NCI-H2227 (cell line): ENCODE data around the gene ZNF470.

Experiments
- DNase-seq: peaks from one replicate; lab custom pipeline; 2025; ENCODE audit not compliant: unreplicated experiment; lab: John Stamatoyannopoulos, UW

Gene ZNF470

DNA sequence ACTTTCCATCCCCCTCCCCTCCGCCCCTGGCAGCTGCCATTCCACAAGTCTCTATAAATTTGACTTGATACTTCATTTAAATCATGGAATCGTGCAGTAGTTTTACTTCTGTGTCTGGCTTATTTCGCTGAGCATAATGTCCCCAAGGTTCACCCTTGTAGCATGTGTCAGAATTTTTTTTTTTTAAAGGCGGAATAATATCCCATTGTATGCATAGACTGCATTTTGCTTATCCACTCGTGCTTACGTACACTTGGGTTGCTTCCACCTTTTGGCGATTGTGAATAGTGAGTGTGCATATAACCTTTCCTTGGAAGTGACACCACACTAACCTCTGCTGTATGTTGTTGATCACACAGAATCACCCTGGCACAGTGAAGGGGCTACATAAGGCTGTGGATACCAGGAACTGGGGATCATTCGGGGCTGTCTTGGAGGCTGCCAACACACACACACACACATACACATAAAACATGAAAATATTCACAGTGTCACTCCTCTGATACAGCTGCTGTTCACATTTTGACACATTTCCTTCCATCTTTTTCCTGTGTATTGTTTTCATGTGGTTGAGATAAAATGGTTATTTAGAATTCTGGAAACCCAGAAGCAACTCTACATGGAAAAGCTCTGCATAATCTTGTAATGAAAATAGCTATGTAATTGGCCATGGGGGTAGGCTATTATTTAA, 41.2 kb downstream of the ZNF470 start:
- no peak for DNase-seq

DNA sequence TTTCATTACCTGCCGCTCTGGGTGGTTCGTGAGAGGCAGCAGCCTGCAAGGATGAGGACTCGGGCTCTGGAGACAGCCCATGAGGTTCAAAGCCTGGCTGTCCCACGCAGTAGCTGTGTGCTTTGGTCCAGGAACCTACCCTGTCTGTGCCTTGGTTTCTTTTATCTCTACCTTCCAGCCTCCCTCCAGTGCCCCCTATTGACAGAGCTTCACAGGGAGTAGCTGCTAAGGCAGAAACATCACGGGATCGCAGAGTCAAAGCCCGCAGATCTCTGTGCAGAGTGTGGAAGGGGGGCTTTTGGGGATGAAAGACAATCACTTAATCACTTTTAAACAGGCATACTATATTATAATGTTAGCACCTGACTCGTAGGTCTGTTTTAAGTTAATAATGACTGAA, 44.0 kb downstream of the ZNF470 start:
- no peak for DNase-seq

DNA sequence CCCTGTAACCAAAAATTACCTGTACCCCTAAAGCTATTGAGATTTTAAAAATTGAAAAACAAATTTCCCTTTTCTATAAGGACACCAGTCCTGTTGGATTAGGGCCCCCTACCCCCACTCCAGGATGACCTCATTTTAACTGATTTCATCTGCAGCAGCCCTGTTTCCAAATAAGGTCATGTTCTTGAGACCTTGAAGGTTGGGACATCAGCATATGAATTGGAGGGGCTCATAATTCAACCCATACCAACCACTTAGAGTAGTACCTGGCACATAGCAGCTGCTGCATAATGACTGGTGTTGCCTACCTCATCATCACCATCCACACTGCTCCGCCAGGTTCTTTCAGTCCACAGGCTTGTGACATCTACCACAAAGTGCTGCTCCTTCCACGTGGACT, 45.5 kb downstream of the ZNF470 start:
- no peak for DNase-seq

DNA sequence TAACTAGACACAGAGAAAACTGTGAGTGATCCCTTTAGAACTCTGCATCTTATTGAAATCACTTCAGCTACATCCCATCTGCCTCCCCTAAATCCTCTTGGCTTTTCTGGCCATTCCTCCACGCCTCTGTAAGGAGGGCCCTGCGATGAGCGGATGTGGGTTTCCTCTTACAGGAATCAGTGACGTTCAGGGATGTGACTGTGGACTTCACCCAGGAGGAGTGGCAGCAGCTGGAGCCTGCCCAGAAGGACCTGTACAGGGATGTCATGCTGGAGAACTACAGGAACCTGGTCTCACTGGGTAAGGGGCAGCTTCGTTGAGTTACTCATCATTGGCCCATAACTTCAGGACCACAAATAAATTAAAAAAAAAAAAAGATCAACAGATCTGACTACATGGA, 46.4 kb downstream of the ZNF470 start:
- no peak for DNase-seq

DNA sequence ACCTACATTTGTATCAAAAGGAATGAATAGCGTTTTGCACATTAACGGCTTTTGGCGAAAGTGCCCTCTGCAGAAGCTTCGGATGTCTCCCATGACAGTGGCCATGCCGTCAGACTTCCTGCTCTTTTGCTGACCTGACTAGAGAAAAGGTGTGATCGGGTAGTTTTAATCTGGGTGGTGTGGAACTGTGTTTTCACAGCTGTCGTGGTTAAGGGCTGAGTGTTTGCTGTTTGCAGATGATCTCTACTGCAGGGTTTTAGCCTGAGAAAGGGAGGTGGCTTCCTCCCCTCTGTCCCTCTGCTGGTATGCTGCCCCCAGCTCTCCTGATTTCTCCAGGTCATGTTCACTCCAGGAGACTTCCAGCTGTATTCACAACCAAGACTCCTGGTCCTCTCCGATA, 50.3 kb downstream of the ZNF470 start:
- DNase-seq: no peak

DNA sequence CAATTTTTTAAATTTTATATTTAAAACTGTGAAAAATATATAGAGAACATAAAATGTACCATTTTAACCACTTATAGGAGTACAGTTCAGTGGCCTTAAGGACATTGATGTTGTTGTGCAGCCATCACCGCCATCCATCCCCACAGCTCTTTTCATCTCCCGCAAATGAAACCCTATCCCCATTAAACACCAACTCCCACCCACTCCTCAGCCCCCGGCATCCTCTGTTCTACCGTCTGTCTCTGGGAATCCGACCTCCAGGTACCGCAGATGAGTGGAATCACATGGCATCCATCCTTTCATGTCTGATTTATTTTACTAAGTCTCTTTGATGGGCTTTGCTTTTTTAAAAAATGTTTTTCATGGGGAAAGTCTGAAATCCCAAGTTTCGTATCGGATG, 51.9 kb downstream of the ZNF470 start:
- DNase-seq: no peak

DNA sequence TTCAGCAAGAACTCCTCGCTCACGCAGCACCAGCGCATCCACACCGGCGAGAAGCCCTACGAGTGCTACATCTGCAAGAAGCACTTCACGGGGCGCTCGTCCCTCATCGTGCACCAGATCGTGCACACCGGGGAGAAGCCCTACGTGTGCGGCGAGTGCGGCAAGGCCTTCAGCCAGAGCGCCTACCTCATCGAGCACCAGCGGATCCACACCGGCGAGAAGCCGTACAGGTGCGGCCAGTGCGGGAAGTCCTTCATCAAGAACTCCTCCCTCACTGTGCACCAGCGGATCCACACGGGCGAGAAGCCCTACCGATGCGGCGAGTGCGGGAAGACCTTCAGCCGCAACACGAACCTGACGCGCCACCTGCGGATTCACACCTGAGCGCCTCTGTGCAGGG, 55.1 kb downstream of the ZNF470 start:
- no peak for DNase-seq

DNA sequence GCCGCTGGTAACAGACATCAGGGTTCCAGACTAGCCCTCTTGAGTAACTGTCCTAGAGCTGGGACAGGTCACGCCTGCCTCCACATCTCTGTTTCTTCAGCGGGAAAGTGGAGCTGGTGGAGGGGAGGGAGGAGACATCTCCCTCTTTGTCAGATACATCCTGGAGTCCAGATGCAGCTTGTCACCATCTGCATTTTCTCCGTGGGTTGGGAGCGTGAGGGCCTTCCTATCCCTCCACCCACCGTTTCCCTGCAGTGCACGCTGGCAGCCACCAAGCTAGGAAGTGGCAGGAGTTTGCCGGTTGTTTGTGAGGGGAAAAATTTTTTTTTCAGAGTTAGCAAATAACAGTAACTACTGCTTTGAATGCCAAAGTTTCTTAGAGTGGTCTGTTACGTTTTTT, 55.7 kb downstream of the ZNF470 start:
- DNase-seq: no peak

DNA sequence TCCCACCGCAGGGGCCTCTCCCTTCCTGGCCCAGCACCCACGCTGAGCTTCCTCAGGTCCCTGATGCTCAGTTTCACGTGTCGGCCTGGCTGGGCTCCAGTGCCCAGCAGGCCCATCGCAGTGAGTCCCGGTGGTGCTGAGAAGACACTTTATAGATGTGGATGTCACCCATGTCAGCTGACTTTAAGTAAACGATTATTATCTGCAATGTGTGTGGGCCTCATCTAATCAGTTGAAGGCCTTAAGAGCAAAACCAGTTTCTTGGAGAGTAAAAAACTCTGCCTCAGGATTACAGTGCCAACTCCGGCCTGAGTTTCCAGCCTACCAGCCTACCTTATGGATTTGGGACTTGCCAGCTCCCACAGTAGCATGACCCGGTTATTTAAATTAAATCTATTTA, 58.4 kb downstream of the ZNF470 start:
- DNase-seq: no peak

DNA sequence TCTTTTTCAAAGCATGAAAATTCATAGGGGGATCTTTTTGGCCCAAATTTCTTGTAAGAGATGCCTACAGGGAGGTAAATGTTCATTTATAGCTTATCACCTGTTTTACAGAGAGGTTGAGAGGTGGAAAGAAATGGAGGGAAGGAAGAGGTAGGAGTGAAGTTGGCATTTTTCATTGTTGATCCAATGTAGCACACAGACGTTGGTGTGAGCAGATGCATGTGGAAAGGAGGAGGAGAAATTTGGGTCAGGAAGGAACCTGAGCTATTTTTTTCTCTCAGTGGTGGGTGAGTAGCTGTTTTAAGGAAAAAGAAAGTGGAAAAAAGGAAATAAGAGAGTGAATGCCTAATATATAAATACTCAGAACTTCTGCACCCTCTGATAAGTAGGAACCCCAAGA, 65.8 kb downstream of the ZNF470 start:
- no peak for DNase-seq

DNA sequence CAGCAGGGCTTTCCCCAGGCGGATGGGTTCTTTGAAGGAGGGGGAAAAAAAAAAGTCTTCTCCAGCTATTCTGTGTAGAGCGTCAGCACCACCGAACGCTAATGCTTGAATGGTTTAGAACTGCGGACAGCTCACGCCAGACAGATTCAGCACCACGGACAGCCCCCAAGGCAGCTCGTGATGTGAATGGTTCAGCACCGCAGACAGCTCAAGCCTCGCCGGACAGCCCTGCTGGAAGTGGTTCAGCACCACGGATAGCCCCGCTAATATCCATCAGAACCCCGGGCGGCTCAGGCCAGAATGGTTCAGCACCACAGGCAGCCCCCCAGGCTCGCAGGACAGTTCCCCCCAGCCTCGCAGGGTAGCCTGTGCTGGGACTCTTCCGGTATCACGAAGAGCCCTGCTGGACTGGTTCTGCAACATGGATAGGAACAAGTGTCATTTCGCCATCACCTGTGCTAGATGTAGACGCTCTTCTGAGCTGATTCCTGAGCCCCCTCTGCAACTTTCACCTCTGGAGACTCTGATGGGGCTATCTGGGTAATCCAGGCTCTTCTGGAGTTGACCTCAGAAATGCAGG, 70.8 kb downstream of the ZNF470 start:
- no peak for DNase-seq
